Neural cell (in vitro differentiated cells): ENCODE data around the gene EHD4. TPM values are rescaled to one million over a fixed set of nuclear protein-coding genes. Genes with fewer than 3 reads are reported as not detected.

Source experiments
- H2AFZ ChIP-seq: fragments of 200-600, 300-800 bp; sonication (generic), shearing (Covaris generic); 2 replicates; pipeline ENCODE4 v1.6.0; 2014; ENCODE audit warnings: low read depth, mild to moderate bottlenecking, antibody characterized with exemption, low read length, moderate library complexity
- H3F3A ChIP-seq: fragments of 200-600 bp; shearing (Covaris generic); 2 replicates; pipeline ENCODE4 v1.6.1; 2016; ENCODE audit warnings: mild to moderate bottlenecking, moderate library complexity, mixed read lengths, antibody characterized with exemption, low read length; ENCODE audit not compliant: insufficient read depth, poor library complexity, severe bottlenecking
- H3K27ac ChIP-seq: fragments of 200-600, 300-800 bp; sonication (generic), shearing (Covaris generic); 2 replicates; pipeline ENCODE4 v1.5.1; 2014; ENCODE audit warnings: mild to moderate bottlenecking, low read length, moderate library complexity
- H3K27me3 ChIP-seq: fragments of 300-800, 200-600 bp; sonication (generic), shearing (Covaris generic); 2 replicates; pipeline ENCODE4 v1.6.0; 2014; ENCODE audit warnings: mild to moderate bottlenecking, low read depth, low read length, moderate library complexity; ENCODE audit not compliant: insufficient read depth
- H3K36me3 ChIP-seq: fragments of 300-800, 200-600 bp; sonication (generic), shearing (Covaris generic); 2 replicates; pipeline ENCODE4 v1.5.1; 2014; ENCODE audit warnings: mild to moderate bottlenecking, antibody characterized with exemption, low read length, moderate library complexity; ENCODE audit not compliant: insufficient read depth
- H3K4me2 ChIP-seq: fragments of 300-800, 200-600 bp; sonication (generic), shearing (Covaris generic); 2 replicates; pipeline ENCODE4 v1.6.0; 2014; ENCODE audit warnings: mild to moderate bottlenecking, low read length
- H3K4me3 ChIP-seq: fragments of 300-800, 200-600 bp; sonication (generic), shearing (Covaris generic); 2 replicates; pipeline ENCODE4 v1.5.1; 2014; ENCODE audit warnings: mild to moderate bottlenecking, low read length, moderate library complexity
- H3K79me2 ChIP-seq: fragments of 200-600 bp; shearing (Covaris generic); replicated peaks from 2 replicates; pipeline ENCODE4 v1.6.0; 2014; ENCODE audit warnings: mild to moderate bottlenecking, low read length, moderate library complexity; ENCODE audit not compliant: insufficient read depth
- H3K9ac ChIP-seq: fragments of 300-800, 200-600 bp; sonication (generic), shearing (Covaris generic); 2 replicates; pipeline ENCODE4 v1.6.1; 2016; ENCODE audit warnings: mild to moderate bottlenecking, low read length, mixed read lengths
- H3K9me2 ChIP-seq: fragments of 200-600 bp; shearing (Covaris generic); 2 replicates; pipeline ENCODE4 v1.6.1; 2016; ENCODE audit warnings: mild to moderate bottlenecking, low read length, mixed read lengths; ENCODE audit not compliant: insufficient read depth
- H3K9me3 ChIP-seq: fragments of 200-600, 300-800 bp; sonication (generic), shearing (Covaris generic); 2 replicates; pipeline ENCODE4 v1.6.1; 2016; ENCODE audit warnings: mild to moderate bottlenecking, mixed run types, low read length, moderate library complexity, mixed read lengths
- H4K20me1 ChIP-seq: fragments of 200-600 bp; shearing (Covaris generic); 2 replicates; pipeline ENCODE4 v1.6.1; 2016; ENCODE audit warnings: mild to moderate bottlenecking, mixed run types; ENCODE audit not compliant: insufficient read depth
- CTCF ChIP-seq: fragments of 450-650 bp; IDR thresholded peaks from 2 replicates; pipeline ENCODE4 v1.5.1; 2014; ENCODE audit warnings: antibody characterized with exemption, mild to moderate bottlenecking, moderate library complexity; ENCODE audit not compliant: poor library complexity, severe bottlenecking
- EP300 ChIP-seq: fragments of 450-650 bp; conservative IDR thresholded peaks from 2 replicates; pipeline ENCODE4 v1.6.1; 2014; ENCODE audit warnings: antibody characterized with exemption, mild to moderate bottlenecking, moderate library complexity; ENCODE audit not compliant: poor library complexity, severe bottlenecking
- EZH2 ChIP-seq: fragments of 200-600, 300-800 bp; shearing (Covaris generic), sonication (generic); IDR thresholded peaks from 2 replicates; pipeline ENCODE4 v1.6.1; 2014; ENCODE audit warnings: antibody characterized with exemption, low read length, borderline replicate concordance, mild to moderate bottlenecking; ENCODE audit not compliant: insufficient read depth, poor library complexity, severe bottlenecking
- MXI1 ChIP-seq: fragments of 450-650 bp; conservative IDR thresholded peaks from 2 replicates; pipeline ENCODE4 v1.6.1; 2014; ENCODE audit warnings: antibody characterized with exemption, mild to moderate bottlenecking; ENCODE audit not compliant: poor library complexity, severe bottlenecking
- POLR2AphosphoS5 ChIP-seq: IDR thresholded peaks from 2 replicates; pipeline ENCODE4 v1.6.1; 2012
- RAD21 ChIP-seq: fragments of 450-650 bp; conservative IDR thresholded peaks from 2 replicates; pipeline ENCODE4 v1.6.1; 2014; ENCODE audit warnings: antibody characterized with exemption, mild to moderate bottlenecking, moderate library complexity
- REST ChIP-seq: IDR thresholded peaks from 2 replicates; pipeline ENCODE4 v1.6.1; 2012; ENCODE audit warnings: borderline replicate concordance
- SMC3 ChIP-seq: fragments of 450-650 bp; conservative IDR thresholded peaks from 2 replicates; pipeline ENCODE4 v1.6.1; 2014; ENCODE audit warnings: antibody characterized with exemption, mild to moderate bottlenecking, moderate library complexity; ENCODE audit not compliant: poor library complexity
- TAF1 ChIP-seq: IDR thresholded peaks from 2 replicates; pipeline ENCODE4 v1.6.1; 2012; ENCODE audit warnings: low read depth
- polyA plus RNA-seq: library from polyadenylated mRNA; depleted of rRNA; stranded (reverse); fragments of >200 nt; gene quantifications from 2 replicates; pipeline ENCODE4 v1.2.3, GENCODE V29; 2014

Gene EHD4
- polyA plus RNA-seq, 1 donor from 2014 or later, result 0.09 TPM

GRCh38 chr15:41930867-41931222 lies 41.5 kb downstream of the EHD4 start:
- Histone ChIP-seq H3K9ac (no peak overlapping the region), H3K27ac (no peak overlapping the region), H3K4me2 (no peak overlapping the region), H4K20me1 (no peaks in the 10 kb centered on the region), H3K79me2 (no peaks in the 10 kb centered on the region), H3K36me3 (no peaks in the 10 kb centered on the region), H3F3A (no peaks in the 10 kb centered on the region), H3K9me2 (no peaks in the 10 kb centered on the region), H3K9me3 (no peaks in the 10 kb centered on the region), H2AFZ (no peak overlapping the region), H3K4me3 (no peak overlapping the region), H3K27me3 (no peaks in the 10 kb centered on the region)
- TF ChIP-seq RAD21, result no peak
- TF ChIP-seq CTCF, result no peak
- TF ChIP-seq EZH2, result no peak
- TF ChIP-seq REST, result no peak
- no peak for TF ChIP-seq MXI1
- no peak for TF ChIP-seq TAF1
- no peak for TF ChIP-seq POLR2AphosphoS5
- TF ChIP-seq EP300, result no peak
- TF ChIP-seq SMC3, result no peak

GRCh38 chr15:41930221-41930866 lies 42.0 kb downstream of the EHD4 start:
- H3F3A ChIP-seq, result no peaks in the 10 kb centered on the region

More at GRCh38 chr15:41930221-41930866, 42.0 kb downstream of the EHD4 start:
- no peaks in the 10 kb centered on the region for H3K9me2 ChIP-seq
- no peaks in the 10 kb centered on the region for H4K20me1 ChIP-seq
- no peak overlapping the region for H2AFZ ChIP-seq
- H3K27me3 ChIP-seq, result no peaks in the 10 kb centered on the region
- no peak overlapping the region for H3K27ac ChIP-seq
- no peak overlapping the region for H3K9ac ChIP-seq
- H3K4me3 ChIP-seq, result no peak overlapping the region
- TF ChIP-seq EP300 (no peak), POLR2AphosphoS5 (no peak), CTCF (no peak), REST (no peak), EZH2 (no peak), RAD21 (no peak)
- H3K36me3 ChIP-seq, result no peaks in the 10 kb centered on the region
- no peaks in the 10 kb centered on the region for H3K9me3 ChIP-seq
- no peaks in the 10 kb centered on the region for H3K79me2 ChIP-seq
- no peak overlapping the region for H3K4me2 ChIP-seq
